Keratinocyte (primary cell): Measurements from ENCODE around the gene USP13.

Experiments
- EZH2 ChIP-seq: IDR thresholded peaks from one replicate; pipeline ENCODE4 v1.6.1; 2012; ENCODE audit warnings: inconsistent platforms, mild to moderate bottlenecking, low read length, moderate library complexity
- TF ChIP-seq, protein P1 (sequence below), 3 experiments: IDR thresholded peaks in 1 of 3; conservative IDR thresholded peaks in 1 of 3; optimal IDR thresholded peaks in 1 of 3; 2 replicates in 2 of 3; 3 replicates in 1 of 3; pipeline versions ENCODE3 to v1.5.1; 2011; ENCODE audit warnings: low read length in 3 of 3, mild to moderate bottlenecking in 3 of 3, moderate library complexity in 2 of 3, control low read depth in 1 of 3, inconsistent platforms in 1 of 3; ENCODE audit not compliant: insufficient read depth in 2 of 3; ENCODE audit errors: extremely low read depth in 1 of 3

DNA sequence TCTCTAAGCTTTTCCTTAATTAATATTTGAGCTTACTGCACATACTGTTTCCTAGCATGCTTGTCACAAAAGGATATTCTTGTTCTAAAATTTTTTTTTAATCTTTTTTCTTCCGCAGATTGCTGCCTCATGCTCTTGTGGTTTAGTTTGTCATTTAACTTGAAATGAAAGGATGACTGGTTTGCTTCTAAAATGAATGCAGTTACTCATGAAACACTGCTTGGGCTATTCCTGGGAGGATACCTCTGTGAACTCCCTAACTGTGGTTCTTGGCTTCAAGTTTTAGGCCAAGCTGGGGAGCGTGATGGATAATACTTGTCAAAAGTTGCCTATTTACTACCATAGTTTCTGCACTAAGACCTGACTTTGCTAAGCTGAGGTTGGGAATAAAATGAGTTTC, 64.0 kb downstream of the USP13 start:
- TF ChIP-seq, protein P1, sequence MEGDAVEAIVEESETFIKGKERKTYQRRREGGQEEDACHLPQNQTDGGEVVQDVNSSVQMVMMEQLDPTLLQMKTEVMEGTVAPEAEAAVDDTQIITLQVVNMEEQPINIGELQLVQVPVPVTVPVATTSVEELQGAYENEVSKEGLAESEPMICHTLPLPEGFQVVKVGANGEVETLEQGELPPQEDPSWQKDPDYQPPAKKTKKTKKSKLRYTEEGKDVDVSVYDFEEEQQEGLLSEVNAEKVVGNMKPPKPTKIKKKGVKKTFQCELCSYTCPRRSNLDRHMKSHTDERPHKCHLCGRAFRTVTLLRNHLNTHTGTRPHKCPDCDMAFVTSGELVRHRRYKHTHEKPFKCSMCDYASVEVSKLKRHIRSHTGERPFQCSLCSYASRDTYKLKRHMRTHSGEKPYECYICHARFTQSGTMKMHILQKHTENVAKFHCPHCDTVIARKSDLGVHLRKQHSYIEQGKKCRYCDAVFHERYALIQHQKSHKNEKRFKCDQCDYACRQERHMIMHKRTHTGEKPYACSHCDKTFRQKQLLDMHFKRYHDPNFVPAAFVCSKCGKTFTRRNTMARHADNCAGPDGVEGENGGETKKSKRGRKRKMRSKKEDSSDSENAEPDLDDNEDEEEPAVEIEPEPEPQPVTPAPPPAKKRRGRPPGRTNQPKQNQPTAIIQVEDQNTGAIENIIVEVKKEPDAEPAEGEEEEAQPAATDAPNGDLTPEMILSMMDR (optimal IDR thresholded peaks at IDR 0.05 in 1 of 3, IDR thresholded peaks at IDR 0.05 in 1 of 3, conservative IDR thresholded peaks at IDR 0.05 in 1 of 3; ENCODE audit: extremely low read depth in 1 of 3, insufficient read depth in 2 of 3, low read length in 3 of 3), result no peak
- TF ChIP-seq EZH2, result no peak
